Fibroblast of the aortic adventitia (primary cell): ENCODE measurements around the gene SP6. TPM values are rescaled to one million over a fixed set of nuclear protein-coding genes. Genes with fewer than 3 reads are reported as not detected.

ENCODE experiments used
- DNase-seq: peaks from one replicate; pipeline ENCODE4 v3.0.0-alpha.2; 2010; ENCODE audit warnings: low read depth
- H3K4me3 ChIP-seq: 2 replicates; pipeline ENCODE4 v1.5.1; 2011; ENCODE audit warnings: low read depth, mild to moderate bottlenecking, control low read depth, low read length, moderate library complexity
- CTCF ChIP-seq: IDR thresholded peaks from 2 replicates; pipeline ENCODE4 v1.5.1; 2011; ENCODE audit warnings: mild to moderate bottlenecking, low read length, control low read depth, inconsistent platforms; ENCODE audit not compliant: insufficient read depth
- total RNA-seq: library from RNA; depleted of rRNA; stranded (reverse); fragments of >200 nt; gene quantifications from 2 replicates; pipeline ENCODE4 v1.2.3, GENCODE V29; 2012; ENCODE audit warnings: low replicate concordance

The SP6 gene
- total RNA-seq, 1 donor: 0.09 TPM

GRCh38 chr17:47834756-47835155 lies 16.2 kb downstream of the SP6 start:
- H3K4me3 ChIP-seq: no peak overlapping the region
- TF ChIP-seq CTCF: no peak

GRCh38 chr17:47831934-47832327 lies 19.0 kb downstream of the SP6 start:
- TF ChIP-seq CTCF: no peak
- H3K4me3 ChIP-seq: peak overlapping the region; percentile 79
- no peak for DNase-seq

More at GRCh38 chr17:47834756-47835155, 16.2 kb downstream of the SP6 start:
- no peak for DNase-seq

- peak; percentile 53 for TF ChIP-seq CTCF
- peak within 1 kb of the TSS; percentile 79 for H3K4me3 ChIP-seq
- DNase-seq: peak; percentile 92
Observed at GRCh38 chr17:47831003-47831933, 19.7 kb downstream of the SP6 start, which contains the start of the genes LRRC46 and MRPL10. TSS of gene LRRC46 (plus strand) at chr17:47831670. CDS start at chr17:47831990, 320 bp downstream. TSS of gene MRPL10 (minus strand) at chr17:47831541. CDS start at chr17:47831511, 30 bp downstream.

- TF ChIP-seq CTCF: no peak
- no peak for DNase-seq
Observed at GRCh38 chr17:47830396-47831002, 20.5 kb downstream of the SP6 start.

GRCh38 chr17:47829870-47830269 lies 21.1 kb downstream of the SP6 start:
- no peak overlapping the region for H3K4me3 ChIP-seq
- TF ChIP-seq CTCF: no peak
- no peak for DNase-seq

More at GRCh38 chr17:47830396-47831002, 20.5 kb downstream of the SP6 start:
- H3K4me3 ChIP-seq: peak overlapping the region; percentile 79

- no peak for TF ChIP-seq CTCF
- DNase-seq: no peak
- no peak overlapping the region for H3K4me3 ChIP-seq
Observed at GRCh38 chr17:47823519-47823918, 27.4 kb downstream of the SP6 start.
